IMR-90 (cell line): ENCODE measurements around the gene SPINDOC. TPM values are rescaled to one million over a fixed set of nuclear protein-coding genes. Genes with fewer than 3 reads are reported as not detected.
A peak's percentile ranks its signal among the peaks of the same experiment; 100 is the strongest.

ENCODE experiments used
- ATAC-seq: fragments of 200-7000 bp; cut with Tn5 transposase; 2 replicates; pipeline ENCODE4 v1.9.1; 2020; ENCODE audit warnings: low read depth, mild to moderate bottlenecking, moderate library complexity
- BruUV-seq: library from RNA; stranded (reverse); fragments of 400-500 nt; replicated peaks from 2 replicates; lab custom pipeline; 2021; lab: Mats Ljungman, UMichigan
- CTCF ChIA-PET: fragments of 300-600 bp; formaldehyde crosslinking; extraction: SDS; loops from one replicate; lab custom pipeline; 2021; ENCODE audit warnings: antibody characterized with exemption; lab: Yijun Ruan, JAX
- POLR2A ChIA-PET: fragments of 300-600 bp; sonication (Branson Sonifier 250); formaldehyde crosslinking; loops from one replicate; lab custom pipeline; 2022; ENCODE audit warnings: antibody characterized with exemption; ENCODE audit not compliant: unreplicated experiment; lab: Charles Lee
- DNase-seq: peaks from one replicate; pipeline ENCODE4 v3.0.0; 2013
- H2AFZ ChIP-seq: replicated peaks from 2 replicates; pipeline ENCODE3; 2013; ENCODE audit warnings: low read length, mild to moderate bottlenecking; ENCODE audit not compliant: poor library complexity
- H2AK5ac ChIP-seq: 2 replicates; pipeline ENCODE4 v1.6.1; 2013; ENCODE audit warnings: low read depth, low read length, inconsistent platforms
- H2AK9ac ChIP-seq: replicated peaks from 2 replicates; pipeline ENCODE3; 2013; ENCODE audit warnings: mild to moderate bottlenecking, low read depth, low read length, moderate library complexity; ENCODE audit not compliant: poor library complexity
- H2BK120ac ChIP-seq: 2 replicates; pipeline ENCODE4 v1.6.1; 2013; ENCODE audit warnings: low read depth, low read length, inconsistent platforms
- H2BK15ac ChIP-seq: 3 replicates; pipeline ENCODE4 v1.6.1; 2013; ENCODE audit warnings: low read depth, low read length, inconsistent platforms
- H2BK20ac ChIP-seq: 2 replicates; pipeline ENCODE4 v1.6.1; 2013; ENCODE audit warnings: low read depth, mild to moderate bottlenecking, inconsistent platforms, low read length, moderate library complexity
- H2BK5ac ChIP-seq: 2 replicates; pipeline ENCODE4 v1.6.1; 2013; ENCODE audit warnings: mild to moderate bottlenecking, low read depth, low read length, inconsistent platforms; ENCODE audit not compliant: poor library complexity, severe bottlenecking
- H3K14ac ChIP-seq: replicated peaks from 2 replicates; pipeline ENCODE4 v1.6.1; 2013; ENCODE audit warnings: low read depth, low read length, inconsistent platforms
- H3K18ac ChIP-seq: 2 replicates; pipeline ENCODE4 v1.6.1; 2013; ENCODE audit warnings: low read depth, low read length, control low read depth
- H3K23ac ChIP-seq: 2 replicates; pipeline ENCODE4 v1.6.1; 2013; ENCODE audit warnings: low read depth, low read length, inconsistent platforms
- H3K27ac ChIP-seq: 2 replicates; pipeline ENCODE4 v1.5.1; 2013; ENCODE audit warnings: mild to moderate bottlenecking, control low read depth, low read length; ENCODE audit not compliant: insufficient read depth
- H3K27me3 ChIP-seq: 2 replicates; pipeline ENCODE4 v1.6.1; 2013; ENCODE audit warnings: low read length; ENCODE audit not compliant: control insufficient read depth, insufficient read depth
- H3K36me3 ChIP-seq: 2 replicates; pipeline ENCODE4 v1.6.1; 2013; ENCODE audit warnings: low read length, mixed read lengths; ENCODE audit not compliant: control insufficient read depth, insufficient read depth
- H3K4ac ChIP-seq: 2 replicates; pipeline ENCODE4 v1.6.1; 2013; ENCODE audit warnings: low read depth, low read length, inconsistent platforms
- H3K4me1 ChIP-seq: 2 replicates; pipeline ENCODE4 v1.6.1; 2013; ENCODE audit warnings: low read length, mixed read lengths; ENCODE audit not compliant: control insufficient read depth, insufficient read depth
- H3K4me2 ChIP-seq: 2 replicates; pipeline ENCODE4 v1.6.1; 2013; ENCODE audit warnings: low read depth, mild to moderate bottlenecking, control low read depth, low read length, moderate library complexity
- H3K4me3 ChIP-seq: 2 replicates; pipeline ENCODE4 v1.5.1; 2013; ENCODE audit warnings: low read depth, mild to moderate bottlenecking, control low read depth, low read length, moderate library complexity; ENCODE audit not compliant: insufficient read depth
- H3K56ac ChIP-seq: 2 replicates; pipeline ENCODE4 v1.6.1; 2013; ENCODE audit warnings: low read length, inconsistent platforms; ENCODE audit not compliant: insufficient read depth; ENCODE audit errors: extremely low read depth
- H3K79me1 ChIP-seq, 2 experiments: 2 replicates each; pipeline ENCODE4 v1.6.1; 2013; ENCODE audit warnings: low read length in 2 of 2, inconsistent platforms in 1 of 2, low read depth in 1 of 2
- H3K9ac ChIP-seq: 2 replicates; pipeline ENCODE4 v1.6.1; 2013; ENCODE audit warnings: low read depth, low read length, control low read depth
- H3K9me1 ChIP-seq: 2 replicates; pipeline ENCODE4 v1.6.1; 2013; ENCODE audit warnings: low read length, inconsistent platforms; ENCODE audit not compliant: insufficient read depth
- H3K9me3 ChIP-seq: 2 replicates; pipeline ENCODE4 v1.6.1; 2013; ENCODE audit warnings: low read length; ENCODE audit not compliant: control insufficient read depth, insufficient read depth
- H4K20me1 ChIP-seq: 2 replicates; pipeline ENCODE4 v1.6.1; 2013; ENCODE audit warnings: low read length, inconsistent platforms; ENCODE audit not compliant: insufficient read depth
- H4K5ac ChIP-seq: 2 replicates; pipeline ENCODE4 v1.6.1; 2013; ENCODE audit warnings: mild to moderate bottlenecking, low read depth, low read length, control low read depth
- H4K8ac ChIP-seq, 2 experiments: 2 replicates each; pipeline ENCODE4 v1.6.1; 2013; ENCODE audit warnings: low read depth in 2 of 2, low read length in 2 of 2, control low read depth in 1 of 2, inconsistent platforms in 1 of 2
- H4K91ac ChIP-seq: 2 replicates; pipeline ENCODE4 v1.6.1; 2013; ENCODE audit warnings: low read depth, low read length, inconsistent platforms; ENCODE audit not compliant: insufficient read depth
- BHLHE40 ChIP-seq: fragments of 150-350 bp; IDR thresholded peaks from 2 replicates; pipeline ENCODE4 v1.6.1; 2016; ENCODE audit warnings: mild to moderate bottlenecking, low read depth, low read length
- CEBPB ChIP-seq: IDR thresholded peaks from 2 replicates; pipeline ENCODE4 v1.6.1; 2012; ENCODE audit warnings: low read depth, low read length, improper control_type of control experiment
- CTCF ChIP-seq: conservative IDR thresholded peaks from 2 replicates; pipeline ENCODE4 v1.5.1; 2012; ENCODE audit warnings: mild to moderate bottlenecking, low read depth, low read length, improper control_type of control experiment
- ELK1 ChIP-seq: fragments of 150-350 bp; IDR thresholded peaks from 2 replicates; pipeline ENCODE4 v1.6.1; 2016; ENCODE audit warnings: low read depth, mild to moderate bottlenecking, low read length, moderate library complexity, borderline replicate concordance
- FOS ChIP-seq: fragments of 150-350 bp; IDR thresholded peaks from 2 replicates; pipeline ENCODE4 v1.6.1; 2016; ENCODE audit warnings: low read depth, low read length
- MAFK ChIP-seq: IDR thresholded peaks from 2 replicates; pipeline ENCODE4 v1.6.1; 2012; ENCODE audit warnings: low read depth, low read length, improper control_type of control experiment
- MAZ ChIP-seq: IDR thresholded peaks from 2 replicates; pipeline ENCODE4 v1.6.1; 2012; ENCODE audit warnings: low read depth, mild to moderate bottlenecking, low read length, improper control_type of control experiment, moderate library complexity, borderline replicate concordance
- NFE2L2 ChIP-seq: fragments of 150-350 bp; IDR thresholded peaks from 2 replicates; pipeline ENCODE4 v1.6.1; 2016; ENCODE audit warnings: low read depth, mild to moderate bottlenecking, low read length
- POLR2A ChIP-seq: IDR thresholded peaks from 2 replicates; pipeline ENCODE4 v1.6.1; 2012; ENCODE audit warnings: mild to moderate bottlenecking, low read depth, low read length
- RAD21 ChIP-seq: IDR thresholded peaks from 2 replicates; pipeline ENCODE4 v1.6.1; 2012; ENCODE audit warnings: low read length, improper control_type of control experiment
- RCOR1 ChIP-seq: IDR thresholded peaks from 2 replicates; pipeline ENCODE4 v1.6.1; 2012; ENCODE audit warnings: mild to moderate bottlenecking, low read length, improper control_type of control experiment; ENCODE audit not compliant: insufficient replicate concordance
- RFX5 ChIP-seq: IDR thresholded peaks from 2 replicates; pipeline ENCODE4 v1.8.0; 2012; ENCODE audit warnings: low read depth, mild to moderate bottlenecking, low read length, moderate library complexity
- SMC3 ChIP-seq: fragments of 150-350 bp; IDR thresholded peaks from 2 replicates; pipeline ENCODE4 v1.6.1; 2016; ENCODE audit warnings: low read depth, mild to moderate bottlenecking, antibody characterized with exemption, low read length, moderate library complexity
- WGBS, 2 experiments: methylation state at CpG; one replicate each; pipeline versions ENCODE4 v1.1.5 to v1.1.7; 2013; ENCODE audit warnings: missing lambda C conversion rate in 2 of 2; ENCODE audit not compliant: insufficient read length in 1 of 2; ENCODE audit errors: extremely low coverage in 2 of 2; 5-methylcytosine and 5-hydroxymethylcytosine counted together
- dilution Hi-C: fragments of 300-500 bp; cut with HindIII; formaldehyde crosslinking; loops from one replicate; pipeline ENCODE4 v1.14.3; 2018; ENCODE audit warnings: low sequenced_read_pairs; ENCODE audit not compliant: unreplicated experiment
- in situ Hi-C: fragments of 300-500 bp; cut with MboI; formaldehyde crosslinking; loops from 3 replicates; pipeline ENCODE4 v1.14.3; 2019; ENCODE audit warnings: low sequenced_read_pairs, inconsistent platforms, mixed read lengths
- intact Hi-C: fragments of 100-400 bp; cut with micrococcal nuclease; formaldehyde crosslinking; loops from 2 replicates; pipeline ENCODE4 v1.10.0; 2022
- polyA plus RNA-seq, 3 experiments: library from polyadenylated mRNA; depleted of rRNA; stranded (reverse); fragments of >200 nt; gene quantifications; 2 replicates each; pipeline ENCODE4 v1.2.3, GENCODE V29; 2012; ENCODE audit warnings: low replicate concordance in 1 of 3
- total RNA-seq: library from RNA; depleted of rRNA; stranded (reverse); fragments of >200 nt; gene quantifications from 2 replicates; pipeline ENCODE4 v1.2.3, GENCODE V29; 2012
- TF ChIP-seq, protein P1 (sequence below): fragments of 150-350 bp; IDR thresholded peaks from 2 replicates; pipeline ENCODE4 v1.6.1; 2017; ENCODE audit warnings: mild to moderate bottlenecking, antibody characterized with exemption, low read length, low read depth

SPINDOC gene
- total and polyA plus RNA-seq, 2 of the 4 experiments (the other 2 are of a cell fraction): 10.0 to 29.9 TPM

DNA sequence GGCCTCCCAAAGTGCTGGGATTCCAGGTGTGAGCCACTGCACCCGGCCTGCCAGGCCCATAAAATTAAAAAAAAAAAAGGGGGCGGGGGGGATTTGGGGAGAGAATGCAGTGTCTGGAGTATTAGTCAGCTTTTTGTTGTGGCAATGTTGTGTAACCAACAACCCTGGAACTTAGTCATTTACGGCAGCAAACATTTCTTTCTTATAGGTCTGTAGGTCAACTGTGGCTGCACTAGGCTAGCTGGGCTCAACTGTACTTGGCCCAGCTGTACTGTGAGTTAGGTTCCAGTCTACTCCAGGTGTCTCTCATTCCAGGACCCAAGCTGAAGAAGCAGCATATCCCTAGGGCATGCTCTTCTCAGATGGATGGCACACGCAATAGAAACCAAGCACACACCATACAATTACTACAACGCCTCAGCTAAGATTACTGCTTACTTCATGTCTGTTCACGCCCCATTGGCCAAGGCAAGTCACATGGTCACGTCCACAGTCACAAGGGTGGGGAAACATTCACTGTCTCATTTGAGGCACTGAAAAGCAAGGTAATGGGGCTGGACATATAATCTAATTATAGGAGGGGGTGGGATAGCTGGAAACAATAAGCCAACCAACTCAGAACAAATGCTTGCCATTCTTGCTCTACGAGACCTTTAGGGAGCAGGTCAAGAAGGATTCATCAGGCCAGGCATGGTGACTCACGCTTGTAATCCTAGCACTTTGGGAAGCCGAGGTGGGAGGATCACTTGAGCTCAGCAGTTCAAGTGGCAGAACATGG lies 10.4 kb upstream of the SPINDOC start:
- dilution Hi-C loops (no loop called here), intact Hi-C loops (loop anchor here (1.0 kb wide), 1 partner anchor 14 kb away; no protein-coding TSS in a partner anchor), in situ Hi-C loops (no loop called here)
- H3K18ac ChIP-seq: no peak overlapping the region; the same call in 1 of the 2 replicates
- H2BK20ac ChIP-seq: no peak overlapping the region
- no peak overlapping the region for H4K5ac ChIP-seq
- peak overlapping the region in 1 of 2 experiments; percentile 10; a peak in 1 of 4 replicates for H4K8ac ChIP-seq
- no peak overlapping the region for H2AK5ac ChIP-seq
- H3K9me1 ChIP-seq: peaks cover 8% of the 10 kb centered on the region
- H2AK9ac ChIP-seq: no peak overlapping the region
- H3K27ac ChIP-seq: no peak overlapping the region
- no peak overlapping the region for H2BK120ac ChIP-seq
- H4K91ac ChIP-seq: no peak overlapping the region
- ChIA-PET CTCF (no interaction called here), POLR2A (no interaction called here)
- 87% methylated on average over 4 of the region's 10 CpGs; no CpG with 5 or more reads in 1 of the 2 experiments for WGBS, 2 experiments
- peak overlapping the region; percentile 27; the same call in 1 of the 2 replicates for H3K14ac ChIP-seq
- peaks cover 9% of the 10 kb centered on the region for H3K4me1 ChIP-seq
- H3K36me3 ChIP-seq: no peaks in the 10 kb centered on the region
- no peak overlapping the region for H3K9ac ChIP-seq
- H3K4me2 ChIP-seq: 0 out of 2 replicates have a peak overlapping the region, but pooled peaks have one; percentile 1
- H2BK15ac ChIP-seq: no peak overlapping the region
- no peak overlapping the region for H3K4me3 ChIP-seq
- DNase-seq (peak; percentile 57), ATAC-seq (peak; percentile 79)
- H4K20me1 ChIP-seq: no peaks in the 10 kb centered on the region
- H3K27me3 ChIP-seq: no peaks in the 10 kb centered on the region
- BruUV-seq: no TSS peak
- no peak overlapping the region for H3K4ac ChIP-seq
- H3K79me1 ChIP-seq: peaks cover 0 to 4% of the 10 kb centered on the region in 2 experiments; a peak in 1 of 4 replicates
- no peak overlapping the region for H2BK5ac ChIP-seq
- H2AFZ ChIP-seq: peak overlapping the region; percentile 19
- H3K56ac ChIP-seq: no peak overlapping the region
- H3K23ac ChIP-seq: no peak overlapping the region
- no peaks in the 10 kb centered on the region for H3K9me3 ChIP-seq
- TF ChIP-seq FOS: 0 out of 2 replicates have a peak, but pooled peaks have one; percentile 12
- TF ChIP-seq BHLHE40: no peak
- peak; percentile 73 for TF ChIP-seq CEBPB
- TF ChIP-seq ELK1: no peak
- TF ChIP-seq RAD21: no peak
- TF ChIP-seq CTCF: no peak
- TF ChIP-seq NFE2L2: no peak
- no peak for TF ChIP-seq RCOR1
- TF ChIP-seq RFX5: no peak
- TF ChIP-seq, protein P1, sequence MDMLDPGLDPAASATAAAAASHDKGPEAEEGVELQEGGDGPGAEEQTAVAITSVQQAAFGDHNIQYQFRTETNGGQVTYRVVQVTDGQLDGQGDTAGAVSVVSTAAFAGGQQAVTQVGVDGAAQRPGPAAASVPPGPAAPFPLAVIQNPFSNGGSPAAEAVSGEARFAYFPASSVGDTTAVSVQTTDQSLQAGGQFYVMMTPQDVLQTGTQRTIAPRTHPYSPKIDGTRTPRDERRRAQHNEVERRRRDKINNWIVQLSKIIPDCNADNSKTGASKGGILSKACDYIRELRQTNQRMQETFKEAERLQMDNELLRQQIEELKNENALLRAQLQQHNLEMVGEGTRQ: peak; percentile 77
- TF ChIP-seq POLR2A: no peak
- no peak for TF ChIP-seq MAZ
- TF ChIP-seq MAFK: no peak
- TF ChIP-seq SMC3: no peak
